Stimulated activated CD8-positive, alpha-beta memory T cell treated with anti-CD3 and anti-CD28 coated beads, Interleukin-4, amount 100 ng/mL, for 48 hours (primary cell): ENCODE data around the gene CDK9.

Source experiments
- DNase-seq: peaks from one replicate; pipeline ENCODE4 v3.0.0-alpha.2; 2020

CDK9 gene

DNA sequence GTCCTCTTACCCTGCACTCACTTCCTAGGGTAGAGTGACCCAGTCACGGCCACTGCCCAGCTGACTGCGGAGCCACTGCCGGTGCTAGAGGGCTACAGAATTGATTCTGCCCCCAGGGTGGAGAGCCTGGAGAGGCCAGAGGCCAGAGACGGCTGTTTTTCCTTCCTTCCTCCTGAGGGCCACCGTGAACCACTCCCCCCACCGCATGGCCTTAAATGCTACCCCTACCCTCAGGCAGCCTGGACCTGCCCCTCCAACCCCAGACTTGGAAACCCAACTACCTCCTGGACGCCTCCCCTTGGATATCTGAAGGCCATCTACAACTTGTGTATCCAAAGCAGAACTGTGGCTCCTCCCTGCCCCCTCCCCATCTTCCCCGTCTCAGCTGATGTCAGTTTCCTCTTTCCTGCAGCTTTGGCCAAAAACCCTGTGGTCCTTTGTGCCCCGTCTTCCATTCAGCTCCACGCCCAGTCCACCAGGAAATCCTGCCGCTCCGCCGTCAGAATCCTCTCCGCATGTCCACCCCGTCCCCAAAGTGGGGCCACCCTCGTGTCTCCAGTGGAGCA lies 23.6 kb upstream of the CDK9 start:
- no peak for DNase-seq

DNA sequence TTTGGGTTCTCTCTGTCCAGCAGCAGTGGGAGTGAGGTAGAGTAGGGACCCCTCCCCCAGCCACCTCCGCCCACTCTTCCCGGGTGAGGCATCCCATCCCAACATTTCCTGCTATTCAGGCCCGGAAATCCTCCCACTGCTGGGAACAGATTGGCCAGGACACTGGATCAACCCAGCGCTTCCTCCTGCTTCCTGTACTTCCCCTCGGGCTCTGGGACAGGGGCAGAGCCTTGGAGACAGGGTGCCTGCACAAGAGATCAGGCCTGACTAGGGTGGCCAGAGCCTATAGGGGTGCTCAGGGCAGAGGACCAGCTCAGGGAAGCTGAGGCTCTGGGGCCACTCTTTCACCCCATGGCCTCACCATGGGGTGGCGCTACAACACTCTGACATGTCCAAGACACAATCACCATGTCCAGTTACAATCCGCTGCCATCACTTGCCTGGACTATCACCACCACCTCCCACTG lies 21.9 kb upstream of the CDK9 start:
- DNase-seq: peak; percentile 68

DNA sequence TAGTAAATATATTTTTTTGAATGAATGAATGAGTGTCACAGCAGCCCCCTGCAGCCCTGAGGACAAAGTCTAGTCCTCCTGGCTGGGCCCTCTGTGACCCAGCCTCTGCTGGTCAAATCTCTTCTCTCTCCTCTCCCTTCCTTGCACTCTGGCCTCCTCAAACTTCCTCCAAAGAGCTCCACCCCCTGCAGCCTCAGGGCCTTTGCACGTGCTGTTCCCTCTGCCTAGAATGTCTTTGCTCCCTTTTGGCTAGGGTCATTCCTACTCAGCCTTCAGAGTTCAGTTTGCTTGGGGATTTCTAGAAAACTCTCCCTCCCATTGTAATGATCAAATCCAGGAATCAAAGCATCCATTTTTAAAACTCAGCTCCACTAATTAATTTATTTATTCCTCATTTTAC lies 20.4 kb upstream of the CDK9 start:
- no peak for DNase-seq

DNA sequence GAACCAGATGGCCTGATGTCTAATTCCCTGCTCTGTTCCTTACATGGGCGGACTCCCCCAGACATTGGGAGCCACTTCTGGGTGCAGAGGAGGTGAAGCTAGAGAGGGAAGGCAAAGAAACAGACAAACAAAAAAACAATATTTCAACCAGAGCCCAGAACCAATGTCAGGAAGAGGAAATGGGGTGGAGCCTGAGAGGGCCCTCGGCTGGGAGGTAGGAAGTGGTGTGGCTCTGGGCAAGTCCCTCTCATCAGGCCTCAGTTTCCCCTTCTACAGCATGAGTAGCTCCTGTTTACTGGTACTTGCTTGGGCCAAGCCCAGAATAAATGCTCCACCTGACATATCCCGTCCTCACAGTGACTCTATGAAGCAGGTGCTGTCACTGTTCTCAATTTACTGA lies 18.4 kb upstream of the CDK9 start:
- DNase-seq: no peak

DNA sequence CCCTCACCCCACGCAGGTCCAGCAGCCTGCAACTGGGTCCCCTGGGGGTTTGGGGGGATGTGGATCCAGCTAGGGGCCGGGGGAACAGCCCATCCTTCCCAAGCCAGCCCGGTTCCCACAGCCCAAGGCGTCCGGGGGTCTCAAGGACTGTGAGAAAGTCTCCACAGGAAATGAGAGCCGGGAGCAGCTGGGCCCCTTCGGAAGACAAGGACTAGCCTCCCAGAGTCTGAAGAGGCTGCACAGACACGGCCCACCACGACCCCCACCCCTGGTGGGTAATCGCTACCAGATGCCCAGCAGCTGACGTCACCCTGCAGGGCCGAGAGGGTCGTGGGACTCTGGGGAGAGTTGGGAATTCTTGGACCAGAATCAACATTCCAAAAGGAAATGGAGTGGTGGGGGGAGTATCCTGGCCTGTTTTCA lies 17.9 kb upstream of the CDK9 start:
- DNase-seq: no peak

DNA sequence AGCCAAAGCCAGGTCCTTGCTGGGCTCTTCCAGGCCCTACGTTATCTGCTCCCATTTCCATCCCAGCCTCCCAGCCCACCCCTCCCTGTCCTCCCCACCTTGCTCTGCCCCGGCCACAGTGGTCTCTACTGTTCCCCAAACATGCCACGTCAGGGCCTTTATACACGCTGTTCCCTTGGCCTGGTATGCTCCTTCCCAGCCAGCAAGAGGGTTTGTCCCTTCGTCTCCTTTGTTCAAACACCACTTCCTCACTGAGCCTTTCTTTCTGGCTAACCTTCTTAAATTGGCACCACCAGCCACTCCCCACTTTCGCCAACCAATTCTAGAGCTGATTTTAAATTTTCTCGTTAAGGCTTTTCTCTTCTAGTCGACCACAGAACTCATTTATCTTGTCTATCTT lies 17.1 kb upstream of the CDK9 start:
- no peak for DNase-seq

- no peak for DNase-seq
Observed at GRCh38 chr9:127769101-127769500, 16.7 kb upstream of the CDK9 start.

- DNase-seq: no peak
Observed at GRCh38 chr9:127769929-127770582, 15.8 kb upstream of the CDK9 start.

GRCh38 chr9:127770583-127770904 lies 15.3 kb upstream of the CDK9 start:
- no peak for DNase-seq

GRCh38 chr9:127770905-127771569 lies 14.8 kb upstream of the CDK9 start:
- peak; percentile 98 for DNase-seq

DNA sequence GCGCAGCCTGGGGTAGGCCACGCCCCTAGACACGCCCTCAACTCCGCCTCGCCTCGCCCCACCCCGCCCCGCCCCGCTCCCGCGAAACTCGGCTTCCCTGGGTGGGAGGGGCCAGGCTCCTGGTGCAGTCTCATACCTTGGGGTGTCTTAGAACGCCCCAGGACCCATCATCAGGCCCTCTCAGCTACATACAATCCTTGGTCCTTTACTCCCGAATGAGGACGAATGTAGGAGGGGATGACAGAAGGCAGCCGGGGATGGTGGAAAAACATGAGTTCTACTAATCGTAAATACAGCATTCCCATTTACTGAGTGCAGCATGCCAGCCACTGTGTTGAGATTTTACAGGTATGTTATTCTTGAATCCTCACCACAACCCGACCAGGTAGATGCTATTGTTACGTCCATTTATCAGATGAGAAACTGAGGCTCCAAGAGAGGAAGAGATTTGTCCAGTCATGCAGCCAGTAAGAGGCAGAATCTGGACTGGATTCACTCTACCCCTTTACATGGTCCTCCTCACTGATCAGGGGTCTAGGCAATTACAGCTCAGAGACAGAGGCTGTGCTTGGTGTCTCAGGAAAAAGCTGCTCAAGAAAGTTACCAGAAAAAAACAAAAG lies 14.2 kb upstream of the CDK9 start:
- no peak for DNase-seq

GRCh38 chr9:127772603-127773002 lies 13.2 kb upstream of the CDK9 start:
- no peak for DNase-seq

GRCh38 chr9:127773272-127773671 lies 12.6 kb upstream of the CDK9 start:
- DNase-seq: no peak

GRCh38 chr9:127773981-127774380 lies 11.9 kb upstream of the CDK9 start:
- DNase-seq: no peak

GRCh38 chr9:127776195-127776923 lies 9.5 kb upstream of the CDK9 start:
- peak; percentile 79 for DNase-seq

DNA sequence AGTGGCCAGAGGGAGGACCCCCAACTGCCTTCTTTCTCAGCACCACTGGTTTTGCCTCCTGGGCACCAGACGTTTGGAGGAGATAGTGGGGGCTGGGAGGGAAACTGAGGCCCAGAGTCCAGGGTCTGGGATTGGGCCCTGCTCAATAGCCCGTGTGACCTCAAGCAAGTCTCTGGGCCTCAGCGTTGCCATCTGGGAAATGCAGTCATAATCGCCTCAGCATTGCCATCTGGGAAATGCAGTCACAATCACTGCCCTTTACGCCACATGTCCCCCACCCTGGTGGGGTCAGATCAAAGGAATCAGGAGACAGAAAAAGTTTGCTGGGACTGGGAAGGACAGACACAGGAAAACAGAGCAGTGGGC lies 8.9 kb upstream of the CDK9 start:
- peak; percentile 50 for DNase-seq

- DNase-seq: peak; percentile 45
Observed at GRCh38 chr9:127777368-127777980, 8.4 kb upstream of the CDK9 start.

DNA sequence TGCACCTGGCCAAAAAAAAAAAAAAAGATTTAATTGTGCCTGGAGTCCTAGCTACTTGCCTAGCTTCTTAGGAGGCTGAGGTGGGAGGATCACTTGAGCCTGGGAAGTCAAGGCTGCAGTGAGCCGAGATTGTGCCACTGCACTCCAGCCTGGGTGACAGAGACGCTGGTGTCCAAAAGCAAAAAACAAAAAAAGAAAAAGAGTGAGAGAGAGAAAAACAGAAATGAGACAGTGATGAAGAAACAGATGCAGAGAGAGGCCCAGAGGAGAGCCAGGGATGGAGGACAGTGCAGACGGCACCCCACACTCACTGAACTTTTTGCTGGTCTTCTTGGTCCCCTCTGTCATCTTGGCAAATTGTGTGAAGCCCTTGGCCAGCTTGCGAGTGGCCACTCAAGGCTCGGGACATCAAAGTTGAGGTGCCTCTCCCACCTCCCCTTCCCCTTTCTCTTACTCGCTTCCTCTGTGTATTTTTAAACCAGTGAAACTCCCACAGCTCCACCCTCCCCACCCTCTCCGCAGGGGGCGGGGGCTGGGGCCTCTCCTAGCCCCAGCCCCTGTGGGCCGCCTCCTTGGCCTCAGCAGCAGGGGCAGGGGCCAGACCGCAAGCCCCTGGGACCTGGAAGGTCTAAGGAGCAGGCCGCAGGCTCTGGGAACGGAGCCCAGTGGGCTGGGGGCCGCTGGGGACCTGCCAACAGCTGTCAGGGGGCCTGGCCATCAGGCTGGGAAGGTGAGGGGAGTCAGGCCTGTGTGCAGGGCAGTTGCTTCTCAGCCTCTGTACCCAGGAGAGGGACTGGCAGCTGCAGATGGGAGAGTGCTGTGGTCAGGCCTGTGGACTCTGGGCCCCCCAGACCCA lies 7.3 kb upstream of the CDK9 start, which contains the start of gene SH2D3C:
SH2D3C (minus strand) TSS at position 387 of the 856 bp plus-strand sequence; CDS start at position 348, 39 bp downstream.
- peak; percentile 71 for DNase-seq

- peak; percentile 74 for DNase-seq
Observed at GRCh38 chr9:127779136-127779981, 6.5 kb upstream of the CDK9 start.

DNA sequence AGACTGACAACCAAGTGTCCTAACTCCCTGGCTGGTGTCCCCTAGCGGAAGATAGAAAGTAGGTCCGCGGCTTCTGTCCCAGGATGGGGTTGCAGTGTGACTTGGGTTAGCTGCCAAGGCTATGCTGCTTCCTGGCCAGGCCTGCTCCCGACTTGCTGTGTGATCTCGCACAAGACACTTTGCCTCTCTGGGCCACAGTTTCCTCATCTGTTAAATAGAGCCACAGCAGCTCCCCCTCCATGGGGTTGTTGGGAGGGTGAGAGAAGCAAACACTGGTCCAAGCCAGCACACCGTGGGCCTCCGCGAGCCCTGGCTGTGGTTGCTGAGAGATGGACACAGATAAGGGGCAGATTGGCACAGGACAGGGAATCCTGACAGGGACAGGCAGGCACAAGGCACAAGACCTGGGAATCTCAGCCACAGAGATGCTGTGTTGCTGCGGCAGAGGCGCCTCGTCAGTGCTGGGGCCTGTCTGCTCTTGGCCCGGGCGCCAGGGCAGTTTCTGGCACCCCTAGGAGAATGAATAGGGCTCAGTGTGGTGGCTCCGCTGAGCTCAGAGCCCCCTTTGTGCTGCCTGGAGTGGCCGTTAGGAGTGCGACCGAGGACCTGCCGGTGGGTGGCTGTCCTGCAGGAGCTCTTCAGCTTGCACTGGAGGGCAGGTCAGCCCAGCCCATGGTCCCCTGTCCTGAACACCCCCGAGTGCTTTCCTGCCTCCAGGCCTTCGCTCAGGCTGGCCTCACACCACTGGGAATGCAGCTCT lies 5.5 kb upstream of the CDK9 start:
- no peak for DNase-seq
